Liver (tissue), 9 donors: ENCODE results near the gene TNFRSF6B. TPM values are rescaled to one million over a fixed set of nuclear protein-coding genes. Genes with fewer than 3 reads are reported as not detected.
A peak's percentile ranks its signal among the peaks of the same experiment; 100 is the strongest.

Source experiments
- DNase-seq: peaks from one replicate; pipeline ENCODE4 v3.0.0-alpha.2; 2017; ENCODE audit warnings: low spot score
- H3K27ac ChIP-seq, 2 donors: one replicate each; pipeline ENCODE4 v1.7.0; 2013; ENCODE audit warnings: inconsistent platforms in 2 of 2, low read length in 2 of 2, control low read depth in 1 of 2, low read depth in 1 of 2, mild to moderate bottlenecking in 1 of 2
- H3K27me3 ChIP-seq, 4 donors: one replicate each; pipeline versions ENCODE4 v1.6.1 to v1.7.0; 2013; ENCODE audit warnings: low read length in 3 of 4, inconsistent platforms in 1 of 4, mild to moderate bottlenecking in 1 of 4, moderate library complexity in 1 of 4; ENCODE audit not compliant: control insufficient read depth in 4 of 4, insufficient read depth in 4 of 4
- H3K36me3 ChIP-seq, 4 donors: one replicate each; pipeline versions ENCODE4 v1.6.1 to v1.7.0; 2013; ENCODE audit warnings: low read length in 3 of 4, mild to moderate bottlenecking in 3 of 4, low read depth in 1 of 4, moderate library complexity in 1 of 4; ENCODE audit not compliant: control insufficient read depth in 4 of 4, insufficient read depth in 3 of 4
- H3K4me1 ChIP-seq, 4 donors: one replicate each; pipeline versions ENCODE4 v1.6.1 to v1.7.0; 2013; ENCODE audit warnings: low read length in 3 of 4, mild to moderate bottlenecking in 3 of 4, moderate library complexity in 1 of 4; ENCODE audit not compliant: control insufficient read depth in 4 of 4, insufficient read depth in 4 of 4
- H3K4me3 ChIP-seq, 3 donors: one replicate each; pipeline versions ENCODE4 v1.6.1 to v1.7.0; 2013; ENCODE audit warnings: low read length in 3 of 3, control low read depth in 1 of 3, low read depth in 1 of 3, mild to moderate bottlenecking in 1 of 3
- H3K9ac ChIP-seq, 2 donors: one replicate each; pipeline ENCODE4 v1.7.0; 2013; ENCODE audit warnings: low read length in 2 of 2, mild to moderate bottlenecking in 2 of 2, moderate library complexity in 2 of 2, control low read depth in 1 of 2, low read depth in 1 of 2
- H3K9me3 ChIP-seq, 4 donors: one replicate each; pipeline versions ENCODE4 v1.6.1 to v1.7.0; 2013; ENCODE audit warnings: low read length in 3 of 4; ENCODE audit not compliant: control insufficient read depth in 4 of 4
- CTCF ChIP-seq: fragments of 150-350 bp; IDR thresholded peaks from 2 replicates; pipeline ENCODE4 v1.5.1; 2017; ENCODE audit warnings: improper control_type of control experiment, low read depth, low read length; ENCODE audit not compliant: missing input control
- EGR1 ChIP-seq, 2 donors: IDR thresholded peaks; 2 replicates each; pipeline ENCODE4 v1.6.1; 2016 to 2018; ENCODE audit warnings: antibody characterized with exemption in 2 of 2, low read depth in 2 of 2
- FOXA1 ChIP-seq: IDR thresholded peaks from 2 replicates; pipeline ENCODE4 v1.6.1; 2016; ENCODE audit warnings: antibody characterized with exemption
- FOXA2 ChIP-seq: IDR thresholded peaks from 2 replicates; pipeline ENCODE4 v1.6.1; 2016; ENCODE audit warnings: antibody characterized with exemption
- GABPA ChIP-seq, 2 donors: IDR thresholded peaks in 1 of 2; conservative IDR thresholded peaks in 1 of 2; 2 replicates each; pipeline ENCODE4 v1.6.1; 2016; ENCODE audit warnings: antibody characterized with exemption in 2 of 2, mild to moderate bottlenecking in 1 of 2, moderate library complexity in 1 of 2
- HNF4A ChIP-seq, 2 donors: conservative IDR thresholded peaks; 2 replicates each; pipeline ENCODE4 v1.6.1; 2016; ENCODE audit warnings: antibody characterized with exemption in 2 of 2, mild to moderate bottlenecking in 2 of 2
- HNF4G ChIP-seq: IDR thresholded peaks from 2 replicates; pipeline ENCODE4 v1.6.1; 2016; ENCODE audit warnings: antibody characterized with exemption
- JUND ChIP-seq, 2 donors: IDR thresholded peaks; 2 replicates each; pipeline ENCODE4 v1.6.1; 2016; ENCODE audit warnings: antibody characterized with exemption in 2 of 2
- MAX ChIP-seq: IDR thresholded peaks from 2 replicates; pipeline ENCODE4 v1.6.1; 2016; ENCODE audit warnings: antibody characterized with exemption
- NR2F2 ChIP-seq: IDR thresholded peaks from 2 replicates; pipeline ENCODE4 v1.6.1; 2016; ENCODE audit warnings: antibody characterized with exemption
- RAD21 ChIP-seq, 2 donors: IDR thresholded peaks; 2 replicates each; pipeline ENCODE4 v1.6.1; 2016; ENCODE audit warnings: antibody characterized with exemption in 2 of 2, mild to moderate bottlenecking in 2 of 2
- REST ChIP-seq: IDR thresholded peaks from 2 replicates; pipeline ENCODE4 v1.6.1; 2016; ENCODE audit warnings: antibody characterized with exemption, mild to moderate bottlenecking
- RXRA ChIP-seq, 2 donors: IDR thresholded peaks; 2 replicates each; pipeline ENCODE4 v1.6.1; 2017 to 2018; ENCODE audit warnings: antibody characterized with exemption in 2 of 2, mild to moderate bottlenecking in 1 of 2
- SP1 ChIP-seq: IDR thresholded peaks from 2 replicates; pipeline ENCODE4 v1.6.1; 2018; ENCODE audit warnings: antibody characterized with exemption, mild to moderate bottlenecking
- TAF1 ChIP-seq: conservative IDR thresholded peaks from 2 replicates; pipeline ENCODE4 v1.6.1; 2016; ENCODE audit warnings: antibody characterized with exemption, mild to moderate bottlenecking
- ZBTB33 ChIP-seq: IDR thresholded peaks from 2 replicates; pipeline ENCODE4 v1.6.1; 2016; ENCODE audit warnings: antibody characterized with exemption
- WGBS: extraction: QIAGEN DNeasy Blood & Tissue Kit; methylation state at CpG from one replicate; pipeline ENCODE4 v1.1.7; 2013; 5-methylcytosine and 5-hydroxymethylcytosine counted together
- polyA plus RNA-seq, 2 donors: library from polyadenylated mRNA; stranded (reverse) in 1 of 2; unstranded in 1 of 2; fragments of 200-250 nt in 1 of 2; fragments of >200 nt in 1 of 2; fragmentation: Nextera tagmentation in 1 of 2; extraction: Ambion mirVana in 1 of 2; gene quantifications; one replicate each; pipeline versions ENCODE4 v1.2.1 to v1.2.3, GENCODE V29; 2013 to 2015
- total RNA-seq, 2 donors: library from RNA; depleted of rRNA; stranded (reverse); fragments of >200 nt; gene quantifications; one replicate each; pipeline ENCODE4 v1.2.3, GENCODE V29; 2014
- donor health status: healthy.
- donor health status: healthy.
- donor health status: healthy.
- donor health status: healthy.
- donor health status: healthy.

The TNFRSF6B gene
- total and polyA plus RNA-seq, 4 donors: 0.09 to 0.73 TPM; not detected in 2

- TF ChIP-seq FOXA2: no peak
- TF ChIP-seq REST: no peak
- no peak for TF ChIP-seq MAX
- TF ChIP-seq ZBTB33: no peak
- no peak for TF ChIP-seq TAF1
- no peak for TF ChIP-seq JUND (IDR thresholded peaks at IDR 0.05)
- no peak for TF ChIP-seq HNF4G
- TF ChIP-seq RXRA (IDR thresholded peaks at IDR 0.05): no peak
- TF ChIP-seq HNF4A (conservative IDR thresholded peaks at IDR 0.05): no peak
- no peak for TF ChIP-seq CTCF
- Histone ChIP-seq H3K9ac (no peak overlapping the region), H3K4me3 (no peak overlapping the region), H3K27me3 (no peaks in the 10 kb centered on the region), H3K9me3 (no peaks in the 10 kb centered on the region), H3K36me3 (peaks cover 0 to 3% (median 0%) of the 10 kb centered on the region in 4 donors), H3K4me1 (peaks cover 0 to 5% (median 2%) of the 10 kb centered on the region in 4 donors), H3K27ac (peak overlapping the region; percentile 85 to 93)
- WGBS: 88% methylated on average over 21 of the region's 21 CpGs
- DNase-seq: no peak
Observed at GRCh38 chr20:63685269-63686026, 11.0 kb upstream of the TNFRSF6B start.

GRCh38 chr20:63686094-63686491, 10.4 kb upstream of the TNFRSF6B start:
- Histone ChIP-seq H3K36me3 (no peaks in the 10 kb centered on the region), H3K9me3 (no peaks in the 10 kb centered on the region), H3K27ac (peak overlapping the region; percentile 85 to 93), H3K27me3 (no peaks in the 10 kb centered on the region), H3K9ac (no peak overlapping the region), H3K4me3 (no peak overlapping the region), H3K4me1 (peaks cover 0 to 5% (median 2%) of the 10 kb centered on the region in 4 donors)
- TF ChIP-seq TAF1: no peak
- TF ChIP-seq FOXA2: no peak
- TF ChIP-seq NR2F2: no peak
- no peak for TF ChIP-seq HNF4A (conservative IDR thresholded peaks at IDR 0.05)
- TF ChIP-seq SP1: no peak
- TF ChIP-seq GABPA (IDR thresholded peaks at IDR 0.05 in 1 of 2, conservative IDR thresholded peaks at IDR 0.05 in 1 of 2): no peak
- TF ChIP-seq RXRA (IDR thresholded peaks at IDR 0.05): no peak
- TF ChIP-seq REST: no peak
- TF ChIP-seq CTCF: no peak
- no peak for TF ChIP-seq FOXA1
- no peak for TF ChIP-seq HNF4G
- TF ChIP-seq RAD21 (IDR thresholded peaks at IDR 0.05): no peak
- TF ChIP-seq EGR1 (IDR thresholded peaks at IDR 0.05; ENCODE audit: low read depth in 2 of 2): no peak
- TF ChIP-seq JUND (IDR thresholded peaks at IDR 0.05): no peak
- DNase-seq: no peak
- WGBS: 87% methylated on average over 24 of the region's 24 CpGs
